K562 (cell line): ENCODE measurements around the gene MPST.

ENCODE experiments used
- MXI1 ChIP-seq: IDR thresholded peaks from 2 replicates; pipeline ENCODE4 v1.6.1; 2011; ENCODE audit warnings: low read depth, mild to moderate bottlenecking, improper control_type of control experiment, low read length
- NR2F6 ChIP-seq: fragments of 450-650 bp; formaldehyde crosslinking; IDR thresholded peaks from 2 replicates; pipeline ENCODE4 v1.4.0; 2020; ENCODE audit warnings: mild to moderate bottlenecking
- RAD21 ChIP-seq, 2 experiments: fragments of 250-450 bp in 1 of 2; fragments of 450-650 bp in 1 of 2; sonication (Bioruptor Pico) in 1 of 2; formaldehyde crosslinking in 1 of 2; IDR thresholded peaks in 1 of 2; conservative IDR thresholded peaks in 1 of 2; 2 replicates each; pipeline versions ENCODE4 v1.4.0 to v1.8.0; 2020 to 2022; ENCODE audit warnings: mild to moderate bottlenecking in 2 of 2, moderate library complexity in 1 of 2
- SIN3A ChIP-seq, 2 experiments: fragments of 150-350 bp in 1 of 2; IDR thresholded peaks; 2 replicates each; pipeline ENCODE4 v1.6.1; 2011 to 2016; ENCODE audit warnings: borderline replicate concordance in 2 of 2, low read depth in 2 of 2, low read length in 2 of 2, mild to moderate bottlenecking in 2 of 2, moderate library complexity in 2 of 2; ENCODE audit not compliant: control insufficient read depth in 1 of 2
- SMARCC2 ChIP-seq: fragments of 450-650 bp; IDR thresholded peaks from 2 replicates; pipeline ENCODE4 v1.6.1; 2017; ENCODE audit warnings: antibody characterized with exemption, moderate library complexity, mild to moderate bottlenecking, low read depth
- TAF1 ChIP-seq: IDR thresholded peaks from 2 replicates; pipeline ENCODE4 v1.6.1; 2011; ENCODE audit warnings: mild to moderate bottlenecking, low read length, moderate library complexity; ENCODE audit not compliant: insufficient read depth, control insufficient read depth, severe bottlenecking; ENCODE audit errors: extremely low read depth
- TAF15 ChIP-seq: fragments of 200-400 bp; formaldehyde crosslinking; IDR thresholded peaks from 2 replicates; pipeline ENCODE4 v1.6.1; 2017; ENCODE audit warnings: mild to moderate bottlenecking, low read depth, low read length, moderate library complexity
- ZBTB17 ChIP-seq: fragments of 450-650 bp; formaldehyde crosslinking; IDR thresholded peaks from 2 replicates; pipeline ENCODE4 v1.4.0; 2020; ENCODE audit warnings: mild to moderate bottlenecking
- ZEB2 ChIP-seq: fragments of 450-650 bp; IDR thresholded peaks from 2 replicates; pipeline ENCODE4 v1.6.1; 2016
- TF ChIP-seq, protein P1 (sequence below), 3 experiments: IDR thresholded peaks in 2 of 3; conservative IDR thresholded peaks in 1 of 3; 2 replicates each; pipeline ENCODE4 v1.5.1; 2011 to 2012; ENCODE audit warnings: low read length in 3 of 3, mild to moderate bottlenecking in 3 of 3, control low read depth in 2 of 3, improper control_type of control experiment in 1 of 3, inconsistent platforms in 1 of 3, low read depth in 1 of 3, mixed read lengths in 1 of 3, moderate library complexity in 1 of 3; ENCODE audit not compliant: insufficient read depth in 2 of 3
- TF ChIP-seq, protein P2 (sequence below): sonication (generic); formaldehyde crosslinking; IDR thresholded peaks from 2 replicates; pipeline ENCODE4 v1.5.0; 2020; ENCODE audit warnings: missing genetic modification reagents

DNA sequence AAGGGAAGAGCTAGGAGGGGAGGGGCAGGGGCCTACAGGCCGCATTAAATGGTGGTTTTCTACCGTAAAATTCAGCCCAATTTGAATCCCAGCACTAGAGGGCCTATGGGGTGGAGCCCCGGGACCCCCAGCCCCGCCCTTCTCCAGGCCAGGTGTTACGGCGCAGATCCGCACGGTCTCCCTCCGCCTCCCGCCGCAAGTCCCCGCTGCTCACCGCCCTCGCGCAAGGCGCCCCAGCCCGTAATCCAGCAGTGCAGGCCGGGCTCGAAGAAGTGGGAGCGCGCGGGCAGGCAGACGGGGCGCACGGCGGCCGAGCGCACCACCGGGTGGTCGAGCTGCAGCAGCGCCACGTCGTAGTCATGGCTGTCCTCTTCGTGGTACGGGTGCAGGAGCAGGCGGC, 49.3 kb downstream of the MPST start:
- no peak for TF ChIP-seq SIN3A (IDR thresholded peaks at IDR 0.05; ENCODE audit: borderline replicate concordance in 2 of 2, control insufficient read depth in 1 of 2, low read depth in 2 of 2, low read length in 2 of 2)
- TF ChIP-seq RAD21 (CRISPR knock-in tag; conservative IDR thresholded peaks at IDR 0.05 in 1 of 2, IDR thresholded peaks at IDR 0.05 in 1 of 2), result no peak
- TF ChIP-seq, protein P1, sequence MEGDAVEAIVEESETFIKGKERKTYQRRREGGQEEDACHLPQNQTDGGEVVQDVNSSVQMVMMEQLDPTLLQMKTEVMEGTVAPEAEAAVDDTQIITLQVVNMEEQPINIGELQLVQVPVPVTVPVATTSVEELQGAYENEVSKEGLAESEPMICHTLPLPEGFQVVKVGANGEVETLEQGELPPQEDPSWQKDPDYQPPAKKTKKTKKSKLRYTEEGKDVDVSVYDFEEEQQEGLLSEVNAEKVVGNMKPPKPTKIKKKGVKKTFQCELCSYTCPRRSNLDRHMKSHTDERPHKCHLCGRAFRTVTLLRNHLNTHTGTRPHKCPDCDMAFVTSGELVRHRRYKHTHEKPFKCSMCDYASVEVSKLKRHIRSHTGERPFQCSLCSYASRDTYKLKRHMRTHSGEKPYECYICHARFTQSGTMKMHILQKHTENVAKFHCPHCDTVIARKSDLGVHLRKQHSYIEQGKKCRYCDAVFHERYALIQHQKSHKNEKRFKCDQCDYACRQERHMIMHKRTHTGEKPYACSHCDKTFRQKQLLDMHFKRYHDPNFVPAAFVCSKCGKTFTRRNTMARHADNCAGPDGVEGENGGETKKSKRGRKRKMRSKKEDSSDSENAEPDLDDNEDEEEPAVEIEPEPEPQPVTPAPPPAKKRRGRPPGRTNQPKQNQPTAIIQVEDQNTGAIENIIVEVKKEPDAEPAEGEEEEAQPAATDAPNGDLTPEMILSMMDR (IDR thresholded peaks at IDR 0.05 in 2 of 3, conservative IDR thresholded peaks at IDR 0.05 in 1 of 3; ENCODE audit: insufficient read depth in 2 of 3, low read depth in 1 of 3, low read length in 3 of 3), result no peak
- no peak for TF ChIP-seq ZEB2
- no peak for TF ChIP-seq NR2F6
- no peak for TF ChIP-seq TAF15
- no peak for TF ChIP-seq MXI1
- TF ChIP-seq, protein P2, sequence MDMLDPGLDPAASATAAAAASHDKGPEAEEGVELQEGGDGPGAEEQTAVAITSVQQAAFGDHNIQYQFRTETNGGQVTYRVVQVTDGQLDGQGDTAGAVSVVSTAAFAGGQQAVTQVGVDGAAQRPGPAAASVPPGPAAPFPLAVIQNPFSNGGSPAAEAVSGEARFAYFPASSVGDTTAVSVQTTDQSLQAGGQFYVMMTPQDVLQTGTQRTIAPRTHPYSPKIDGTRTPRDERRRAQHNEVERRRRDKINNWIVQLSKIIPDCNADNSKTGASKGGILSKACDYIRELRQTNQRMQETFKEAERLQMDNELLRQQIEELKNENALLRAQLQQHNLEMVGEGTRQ (CRISPR knock-in tag), result no peak
- no peak for TF ChIP-seq SMARCC2
- no peak for TF ChIP-seq ZBTB17
- no peak for TF ChIP-seq TAF1
